Activated T-cell treated with anti-CD3 and anti-CD28 coated beads for 4 hours (primary cell): ENCODE data around the gene DLG2.

Experiments used
- DNase-seq: peaks from one replicate; pipeline ENCODE4 v3.0.0-alpha.2; 2020

DLG2 gene

GRCh38 chr11:84035645-84036044 lies 1591.5 kb downstream of the DLG2 start:
- DNase-seq = no peak

DNA sequence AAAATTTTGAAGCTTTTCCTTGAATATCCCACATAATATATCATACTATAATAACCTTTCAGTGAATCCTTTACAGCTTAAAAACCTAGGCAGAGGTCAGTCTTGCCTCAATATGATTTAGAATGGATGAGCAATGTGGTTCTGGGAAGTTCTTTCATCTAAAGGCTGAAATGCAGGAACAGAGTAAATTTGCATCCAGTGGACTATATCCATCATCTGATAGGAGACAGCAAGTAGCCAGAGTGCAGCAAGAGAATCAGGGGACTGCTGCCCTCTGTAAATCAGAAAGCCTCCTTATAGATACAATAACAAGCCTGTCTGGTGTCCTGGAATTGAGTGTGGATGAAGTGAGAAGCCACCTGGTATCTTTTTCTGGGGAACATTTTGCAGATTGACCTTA lies 1592.7 kb downstream of the DLG2 start:
- no peak for DNase-seq

GRCh38 chr11:84024266-84024665 lies 1602.9 kb downstream of the DLG2 start:
- DNase-seq = no peak

- DNase-seq = no peak
Measured at GRCh38 chr11:84022695-84023094, 1604.4 kb downstream of the DLG2 start.

- no peak for DNase-seq
Measured at GRCh38 chr11:84022201-84022600, 1604.9 kb downstream of the DLG2 start.

DNA sequence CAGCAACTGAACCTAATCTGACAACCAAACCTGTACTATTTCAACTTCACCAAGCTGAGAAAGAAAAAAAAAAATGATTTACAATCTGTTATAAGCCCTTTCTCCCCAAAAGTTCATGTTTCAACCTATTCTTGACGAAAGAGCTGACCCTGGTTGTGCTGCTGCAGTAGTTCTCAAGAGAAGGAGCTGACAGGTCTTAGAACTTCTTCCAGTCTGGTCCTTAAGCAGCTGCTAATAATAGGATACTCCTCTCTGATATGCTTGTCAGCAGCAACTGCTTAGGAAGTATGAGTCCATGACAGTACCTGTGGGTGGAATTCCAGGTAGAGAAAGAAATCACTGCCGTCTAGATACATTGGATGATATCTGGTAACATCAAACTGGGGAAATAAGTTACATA lies 1605.9 kb downstream of the DLG2 start:
- no peak for DNase-seq

- DNase-seq = no peak
Measured at GRCh38 chr11:84019571-84020194, 1607.5 kb downstream of the DLG2 start.

DNA sequence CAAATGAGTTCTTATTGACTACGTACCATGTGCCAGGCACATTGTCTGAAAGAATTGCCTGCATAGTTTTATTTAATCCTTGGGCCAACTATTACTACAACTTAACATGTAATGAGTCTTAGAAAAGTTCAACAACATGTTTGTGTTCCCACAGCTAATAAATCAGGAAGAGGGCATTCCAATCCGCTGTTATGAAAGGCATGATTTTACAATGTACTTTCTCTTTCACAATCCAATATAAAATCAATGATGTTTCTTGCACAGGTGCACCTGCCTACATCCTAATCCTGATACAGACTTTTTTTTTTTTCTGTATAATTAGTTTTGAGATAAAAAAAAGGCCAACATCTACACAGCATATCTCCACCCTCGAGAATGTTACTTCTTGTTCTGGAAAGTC lies 1612.6 kb downstream of the DLG2 start:
- DNase-seq = no peak

- no peak for DNase-seq
Measured at GRCh38 chr11:84012171-84012826, 1614.8 kb downstream of the DLG2 start.

- no peak for DNase-seq
Measured at GRCh38 chr11:84003181-84003580, 1624.0 kb downstream of the DLG2 start.

DNA sequence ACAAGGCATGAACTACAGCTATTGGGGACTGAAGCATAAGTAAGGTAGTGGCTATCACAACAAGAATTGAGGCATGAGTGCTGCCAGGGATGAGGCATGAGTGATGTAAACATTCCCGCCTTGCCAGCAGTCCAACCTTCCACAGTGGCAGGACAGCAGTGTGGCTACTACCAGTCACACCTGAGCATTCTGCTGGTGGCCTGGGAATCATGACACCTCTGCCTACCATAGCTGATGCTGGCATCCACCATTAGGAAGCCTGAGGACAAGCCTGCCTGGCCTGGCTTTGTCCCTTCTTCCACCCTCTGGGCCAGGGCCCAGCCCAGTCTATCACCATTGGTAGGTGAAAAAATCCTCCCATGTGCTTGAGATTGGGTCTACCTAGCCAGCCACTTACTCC lies 1628.2 kb downstream of the DLG2 start:
- no peak for DNase-seq

DNA sequence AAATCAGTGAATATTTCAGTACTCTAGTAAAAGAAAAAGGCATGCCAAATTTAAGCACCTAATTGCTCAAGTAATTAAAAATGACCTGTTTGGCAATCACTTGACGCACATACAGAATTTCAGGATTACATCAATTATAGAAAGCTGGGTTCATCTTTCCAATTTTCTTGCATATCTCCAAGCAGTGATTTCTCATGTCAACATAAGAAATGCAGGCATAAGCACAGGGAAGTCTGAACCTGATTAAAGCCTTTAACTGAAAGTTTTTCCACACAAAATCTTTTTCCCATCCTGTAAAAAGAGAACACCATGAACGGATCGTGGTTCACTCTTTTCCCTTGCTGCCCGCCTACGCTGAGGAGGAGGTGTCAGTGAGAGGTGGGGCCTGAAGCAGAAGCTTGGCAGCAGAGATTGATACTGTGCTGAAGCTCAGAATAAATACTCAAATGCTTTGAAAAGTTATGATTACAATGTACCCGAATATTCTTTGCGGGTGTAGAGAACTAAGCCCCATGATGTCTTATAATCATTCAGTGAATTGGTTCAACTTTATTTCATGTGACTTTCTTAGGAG lies 1636.9 kb downstream of the DLG2 start:
- DNase-seq = no peak

GRCh38 chr11:83982825-83983224 lies 1644.3 kb downstream of the DLG2 start:
- DNase-seq = no peak

DNA sequence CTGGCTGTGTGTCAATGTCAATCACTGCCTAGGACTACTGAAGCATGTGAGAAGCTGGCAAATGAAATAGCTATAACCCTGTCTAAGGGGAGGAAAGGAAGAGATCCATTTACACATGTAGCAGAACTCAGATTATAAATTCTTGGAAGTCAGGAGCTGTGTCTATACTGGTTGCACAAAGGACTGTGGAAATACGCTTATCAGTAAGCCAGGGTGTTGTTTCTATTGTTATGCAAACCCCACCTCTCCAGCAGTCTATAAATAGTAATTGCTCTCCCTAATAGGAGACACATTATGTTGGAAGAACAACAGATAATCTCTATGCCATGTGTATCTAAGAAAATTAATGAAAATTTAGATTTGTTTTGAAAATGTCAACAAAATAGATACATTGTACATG lies 1647.6 kb downstream of the DLG2 start:
- no peak for DNase-seq

GRCh38 chr11:83978942-83979341 lies 1648.2 kb downstream of the DLG2 start:
- no peak for DNase-seq

GRCh38 chr11:83976086-83976485 lies 1651.1 kb downstream of the DLG2 start:
- DNase-seq = no peak

GRCh38 chr11:83972536-83972935 lies 1654.6 kb downstream of the DLG2 start:
- DNase-seq = no peak

DNA sequence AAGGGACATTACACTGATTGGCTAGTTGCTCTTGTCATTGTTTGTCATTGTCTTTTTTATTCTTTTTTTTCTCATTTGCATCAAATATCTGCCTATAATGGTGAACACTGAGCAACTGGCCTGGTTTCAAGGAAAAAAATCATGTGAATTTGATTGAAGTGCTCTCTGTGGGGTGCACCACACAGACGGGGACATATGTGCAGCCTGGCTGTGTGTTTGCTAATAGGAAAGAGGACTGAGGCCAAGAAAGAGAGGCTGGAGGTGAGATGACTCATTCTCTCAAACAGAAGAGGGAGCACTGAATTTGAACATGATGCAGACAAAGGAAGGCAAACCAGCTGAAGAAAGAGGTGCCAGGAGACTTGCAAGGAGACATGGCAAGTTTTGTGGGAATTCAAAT lies 1656.1 kb downstream of the DLG2 start:
- DNase-seq = no peak

DNA sequence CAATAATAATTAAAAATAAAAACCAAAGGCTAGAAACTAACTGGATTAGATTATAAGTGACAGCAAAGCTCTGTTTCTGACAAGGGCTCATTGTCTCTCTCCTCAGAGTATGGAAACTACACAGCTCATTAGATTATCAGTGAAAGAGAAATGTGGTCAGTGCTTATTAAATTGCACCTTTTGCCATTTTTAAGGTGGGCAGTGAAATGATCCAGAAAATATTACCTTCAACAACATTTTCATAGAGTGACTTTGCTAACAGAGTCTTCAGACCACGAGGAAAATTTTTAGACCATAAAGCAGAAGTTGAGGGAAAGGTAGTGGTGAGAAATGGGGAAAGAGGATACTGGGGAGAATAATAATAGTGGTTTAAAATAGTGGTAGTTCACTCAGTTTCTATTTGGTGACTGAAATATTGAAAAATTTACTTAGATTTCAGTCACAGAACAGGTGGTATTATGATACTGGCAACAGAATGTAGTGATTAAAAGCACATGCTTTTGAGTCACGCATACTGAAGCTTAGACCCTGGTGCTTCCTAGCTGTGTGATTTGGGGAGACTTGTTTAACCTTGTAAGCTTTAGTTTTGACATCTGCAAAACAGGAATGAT lies 1657.0 kb downstream of the DLG2 start:
- no peak for DNase-seq

GRCh38 chr11:83957038-83957900 lies 1669.9 kb downstream of the DLG2 start:
- DNase-seq = no peak

GRCh38 chr11:83956119-83956697 lies 1670.9 kb downstream of the DLG2 start:
- DNase-seq = no peak

GRCh38 chr11:83954780-83955179 lies 1672.4 kb downstream of the DLG2 start:
- no peak for DNase-seq

GRCh38 chr11:83951521-83951920 lies 1675.6 kb downstream of the DLG2 start:
- no peak for DNase-seq
